Measurements from ENCODE around the gene COL6A3. TPM values are rescaled to one million over a fixed set of nuclear protein-coding genes. Genes with fewer than 3 reads are reported as not detected.

The COL6A3 gene, protein sequence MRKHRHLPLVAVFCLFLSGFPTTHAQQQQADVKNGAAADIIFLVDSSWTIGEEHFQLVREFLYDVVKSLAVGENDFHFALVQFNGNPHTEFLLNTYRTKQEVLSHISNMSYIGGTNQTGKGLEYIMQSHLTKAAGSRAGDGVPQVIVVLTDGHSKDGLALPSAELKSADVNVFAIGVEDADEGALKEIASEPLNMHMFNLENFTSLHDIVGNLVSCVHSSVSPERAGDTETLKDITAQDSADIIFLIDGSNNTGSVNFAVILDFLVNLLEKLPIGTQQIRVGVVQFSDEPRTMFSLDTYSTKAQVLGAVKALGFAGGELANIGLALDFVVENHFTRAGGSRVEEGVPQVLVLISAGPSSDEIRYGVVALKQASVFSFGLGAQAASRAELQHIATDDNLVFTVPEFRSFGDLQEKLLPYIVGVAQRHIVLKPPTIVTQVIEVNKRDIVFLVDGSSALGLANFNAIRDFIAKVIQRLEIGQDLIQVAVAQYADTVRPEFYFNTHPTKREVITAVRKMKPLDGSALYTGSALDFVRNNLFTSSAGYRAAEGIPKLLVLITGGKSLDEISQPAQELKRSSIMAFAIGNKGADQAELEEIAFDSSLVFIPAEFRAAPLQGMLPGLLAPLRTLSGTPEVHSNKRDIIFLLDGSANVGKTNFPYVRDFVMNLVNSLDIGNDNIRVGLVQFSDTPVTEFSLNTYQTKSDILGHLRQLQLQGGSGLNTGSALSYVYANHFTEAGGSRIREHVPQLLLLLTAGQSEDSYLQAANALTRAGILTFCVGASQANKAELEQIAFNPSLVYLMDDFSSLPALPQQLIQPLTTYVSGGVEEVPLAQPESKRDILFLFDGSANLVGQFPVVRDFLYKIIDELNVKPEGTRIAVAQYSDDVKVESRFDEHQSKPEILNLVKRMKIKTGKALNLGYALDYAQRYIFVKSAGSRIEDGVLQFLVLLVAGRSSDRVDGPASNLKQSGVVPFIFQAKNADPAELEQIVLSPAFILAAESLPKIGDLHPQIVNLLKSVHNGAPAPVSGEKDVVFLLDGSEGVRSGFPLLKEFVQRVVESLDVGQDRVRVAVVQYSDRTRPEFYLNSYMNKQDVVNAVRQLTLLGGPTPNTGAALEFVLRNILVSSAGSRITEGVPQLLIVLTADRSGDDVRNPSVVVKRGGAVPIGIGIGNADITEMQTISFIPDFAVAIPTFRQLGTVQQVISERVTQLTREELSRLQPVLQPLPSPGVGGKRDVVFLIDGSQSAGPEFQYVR (N-terminal part only)
- 27.6 and 28.7 TPM in 2 replicates for total RNA-seq

- no peaks in the 10 kb centered on the region for H3K36me3 Mint-ChIP-seq (ENCODE audit: low read depth)
- intact Hi-C loops (cut with micrococcal nuclease), result no loop called here
- H3K27me3 Mint-ChIP-seq, result peaks cover 1% of the 10 kb centered on the region
- no peaks in the 10 kb centered on the region for H3K9me3 Mint-ChIP-seq
- peaks cover 3% of the 10 kb centered on the region for H3K4me1 Mint-ChIP-seq
- no peak within 1 kb of the TSS for H3K4me3 Mint-ChIP-seq
- DNase-seq, result no peak
- H3K27ac Mint-ChIP-seq, result no peak within 1 kb of the TSS
These were observed at the start of gene COL6A3 for GRCh38 chr2:237413777-237414661. Gene COL6A3, minus strand, starts transcription at chr2:237414164. Its CDS starts 17,347 bp downstream, at chr2:237396817.

GRCh38 chr2:237459741-237460174 is 45.8 kb upstream of the COL6A3 start:
- no peak for DNase-seq
- Mint-ChIP-seq H3K9me3 (peaks cover 25% of the 10 kb centered on the region), H3K4me1 (peaks cover 29% of the 10 kb centered on the region), H3K27ac (no peak overlapping the region), H3K27me3 (peaks cover 1% of the 10 kb centered on the region), H3K36me3 (ENCODE audit: low read depth) (no peaks in the 10 kb centered on the region), H3K4me3 (no peak overlapping the region)
- intact Hi-C loops (cut with micrococcal nuclease), result loop anchor here (2.0 to 5.0 kb wide), 3 partner anchors 15 to 37 kb away; no protein-coding TSS in a partner anchor

DNA sequence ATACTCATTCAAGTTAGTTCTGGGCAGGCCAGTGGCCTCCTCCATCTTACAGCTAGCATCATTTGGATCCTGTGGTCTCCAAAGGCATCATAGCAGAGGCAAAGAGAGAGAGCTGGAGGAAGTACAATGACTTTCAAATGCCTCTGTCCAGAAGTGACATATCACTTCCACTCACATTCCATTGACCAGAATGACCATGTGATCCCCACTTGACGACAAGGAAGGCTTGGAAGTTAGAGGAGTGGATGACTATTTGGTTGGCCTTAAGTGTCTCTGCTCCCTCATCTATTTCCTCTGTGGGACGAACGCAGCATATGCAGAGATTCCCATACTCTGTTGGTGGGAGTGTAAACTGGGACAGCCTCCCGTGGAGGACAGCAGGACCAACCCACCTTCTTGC is 45.3 kb upstream of the COL6A3 start:
- H3K27ac Mint-ChIP-seq, result no peak overlapping the region
- peaks cover 28% of the 10 kb centered on the region for H3K9me3 Mint-ChIP-seq
- intact Hi-C loops (cut with micrococcal nuclease), result loop anchor here (2.0 to 5.0 kb wide), 3 partner anchors 16 to 37 kb away; no protein-coding TSS in a partner anchor
- DNase-seq, result no peak
- H3K4me1 Mint-ChIP-seq, result peaks cover 29% of the 10 kb centered on the region
- H3K36me3 Mint-ChIP-seq (ENCODE audit: low read depth), result no peaks in the 10 kb centered on the region
- no peak overlapping the region for H3K4me3 Mint-ChIP-seq
- no peaks in the 10 kb centered on the region for H3K27me3 Mint-ChIP-seq

GRCh38 chr2:237458519-237458918 is 44.6 kb upstream of the COL6A3 start:
- DNase-seq, result no peak
- Mint-ChIP-seq H3K9me3 (peaks cover 30% of the 10 kb centered on the region), H3K27me3 (no peaks in the 10 kb centered on the region), H3K27ac (peak overlapping the region; percentile 80), H3K4me3 (peak overlapping the region; percentile 28), H3K4me1 (peaks cover 29% of the 10 kb centered on the region), H3K36me3 (ENCODE audit: low read depth) (no peaks in the 10 kb centered on the region)
- intact Hi-C loops (cut with micrococcal nuclease), result loop anchor here (2.0 to 5.0 kb wide), 3 partner anchors 16 to 36 kb away; no protein-coding TSS in a partner anchor

DNA sequence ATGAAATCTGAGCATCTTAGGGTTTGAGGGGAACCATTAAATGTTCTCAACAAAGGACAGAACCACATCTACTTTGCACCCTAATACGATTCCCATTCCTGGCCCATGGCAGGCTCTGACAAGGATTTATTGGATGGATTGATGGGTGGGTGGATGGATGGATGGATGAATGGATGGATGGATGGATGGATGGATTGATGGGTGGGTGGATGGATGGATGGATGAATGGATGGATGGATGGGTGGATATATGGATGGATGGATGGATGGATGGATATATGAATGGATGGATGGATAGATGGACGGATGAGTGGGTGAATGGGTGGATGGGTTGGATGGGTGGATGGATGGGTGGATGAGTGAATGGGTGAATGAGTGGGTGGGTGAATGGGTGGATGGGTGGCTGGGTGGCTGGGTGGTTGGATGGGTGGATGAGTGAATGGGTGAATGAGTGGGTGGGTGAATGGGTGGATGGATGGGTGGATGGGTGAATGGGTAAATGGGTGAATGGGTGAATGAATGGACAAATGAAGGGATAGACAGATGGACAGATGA is 43.5 kb upstream of the COL6A3 start:
- no peak overlapping the region for H3K4me3 Mint-ChIP-seq
- DNase-seq, result no peak
- H3K4me1 Mint-ChIP-seq, result peaks cover 29% of the 10 kb centered on the region
- intact Hi-C loops (cut with micrococcal nuclease), result loop anchor here (5.0 kb wide), 1 partner anchor 35 kb away; no protein-coding TSS in a partner anchor
- peaks cover 30% of the 10 kb centered on the region for H3K9me3 Mint-ChIP-seq
- no peaks in the 10 kb centered on the region for H3K27me3 Mint-ChIP-seq
- H3K27ac Mint-ChIP-seq, result peak overlapping the region; percentile 61
- H3K36me3 Mint-ChIP-seq (ENCODE audit: low read depth), result no peaks in the 10 kb centered on the region

- peaks cover 30% of the 10 kb centered on the region for H3K9me3 Mint-ChIP-seq
- H3K4me1 Mint-ChIP-seq, result peaks cover 29% of the 10 kb centered on the region
- H3K27ac Mint-ChIP-seq, result no peak overlapping the region
- intact Hi-C loops (cut with micrococcal nuclease), result loop anchor here (5.0 kb wide), 1 partner anchor 34 kb away; no protein-coding TSS in a partner anchor
- H3K36me3 Mint-ChIP-seq (ENCODE audit: low read depth), result no peaks in the 10 kb centered on the region
- no peak for DNase-seq
- no peak overlapping the region for H3K4me3 Mint-ChIP-seq
- H3K27me3 Mint-ChIP-seq, result no peaks in the 10 kb centered on the region
These were observed 42.4 kb upstream of the COL6A3 start for GRCh38 chr2:237456200-237456843.

DNA sequence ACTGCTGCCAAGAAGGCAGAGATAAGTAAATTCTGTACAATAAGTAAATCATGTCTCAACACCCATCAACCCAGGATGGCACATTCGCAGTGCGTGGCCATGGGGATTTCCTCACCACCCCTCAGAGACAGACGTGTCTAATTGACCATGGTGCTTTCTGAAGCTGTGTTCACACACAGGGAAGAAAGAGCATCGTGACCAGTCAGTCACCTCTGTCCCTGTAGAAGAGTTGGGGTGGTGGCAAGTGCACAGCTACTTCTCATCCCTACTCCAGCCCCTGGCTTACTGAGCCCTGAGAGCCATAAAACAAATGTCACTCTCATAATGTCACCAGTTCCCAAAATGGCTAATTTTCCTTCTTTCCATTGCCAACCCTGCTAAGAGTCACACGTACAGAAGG is 41.8 kb upstream of the COL6A3 start:
- intact Hi-C loops (cut with micrococcal nuclease), result loop anchor here (5.0 kb wide), 1 partner anchor 33 kb away; no protein-coding TSS in a partner anchor
- no peaks in the 10 kb centered on the region for H3K36me3 Mint-ChIP-seq (ENCODE audit: low read depth)

DNA sequence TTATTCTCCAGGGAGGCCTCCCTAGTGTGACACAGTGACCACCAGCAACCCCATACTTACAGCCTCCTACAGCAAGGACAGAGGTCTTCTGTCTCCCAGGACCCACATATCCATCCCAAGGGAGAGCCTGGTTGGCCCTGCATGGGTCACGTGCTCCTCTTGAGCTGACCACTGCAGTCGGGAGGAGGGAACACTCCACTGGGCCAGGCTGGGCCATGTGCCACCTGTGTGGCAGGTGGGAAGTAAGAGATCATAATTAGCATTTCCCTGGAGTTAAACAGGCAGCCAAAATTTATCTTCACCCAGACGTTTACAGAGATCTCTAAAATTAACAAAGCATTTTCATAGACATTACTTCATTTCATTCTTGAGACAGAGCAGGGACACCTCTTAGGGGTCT is 39.7 kb upstream of the COL6A3 start:
- peaks cover 28% of the 10 kb centered on the region for H3K4me1 Mint-ChIP-seq
- intact Hi-C loops (cut with micrococcal nuclease), result no loop called here
- no peak overlapping the region for H3K27ac Mint-ChIP-seq
- no peak overlapping the region for H3K4me3 Mint-ChIP-seq
- H3K27me3 Mint-ChIP-seq, result no peaks in the 10 kb centered on the region
- H3K36me3 Mint-ChIP-seq (ENCODE audit: low read depth), result no peaks in the 10 kb centered on the region
- DNase-seq, result no peak
- H3K9me3 Mint-ChIP-seq, result peaks cover 29% of the 10 kb centered on the region

More for the DNA sequence above, 41.8 kb upstream of the COL6A3 start:
- Mint-ChIP-seq H3K4me3 (no peak overlapping the region), H3K27ac (no peak overlapping the region), H3K9me3 (peaks cover 30% of the 10 kb centered on the region), H3K4me1 (peaks cover 29% of the 10 kb centered on the region), H3K27me3 (no peaks in the 10 kb centered on the region)
- no peak for DNase-seq

DNA sequence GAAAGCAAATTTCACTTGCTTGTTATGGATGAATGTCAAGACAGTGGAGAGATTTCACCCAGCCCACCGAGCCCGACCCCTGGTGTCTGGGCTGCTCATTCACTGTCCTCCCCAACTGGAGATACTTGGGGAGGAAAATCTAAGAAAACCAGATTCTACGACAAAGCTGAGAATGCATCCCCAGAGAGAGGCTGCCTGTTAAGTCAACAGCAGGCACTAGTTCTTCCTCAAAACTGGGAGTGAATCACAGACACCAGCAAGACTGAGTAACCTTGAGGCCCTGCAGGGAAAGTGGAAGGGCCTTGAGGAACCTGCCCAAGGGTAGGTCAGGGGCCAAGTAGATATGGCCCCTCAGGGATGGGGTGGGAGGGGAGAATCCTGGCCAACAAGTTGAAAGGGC is 38.9 kb upstream of the COL6A3 start:
- DNase-seq, result no peak
- Mint-ChIP-seq H3K4me1 (peaks cover 20% of the 10 kb centered on the region), H3K36me3 (ENCODE audit: low read depth) (no peaks in the 10 kb centered on the region), H3K9me3 (peaks cover 23% of the 10 kb centered on the region), H3K4me3 (no peak overlapping the region), H3K27ac (no peak overlapping the region), H3K27me3 (no peaks in the 10 kb centered on the region)
- intact Hi-C loops (cut with micrococcal nuclease), result no loop called here

DNA sequence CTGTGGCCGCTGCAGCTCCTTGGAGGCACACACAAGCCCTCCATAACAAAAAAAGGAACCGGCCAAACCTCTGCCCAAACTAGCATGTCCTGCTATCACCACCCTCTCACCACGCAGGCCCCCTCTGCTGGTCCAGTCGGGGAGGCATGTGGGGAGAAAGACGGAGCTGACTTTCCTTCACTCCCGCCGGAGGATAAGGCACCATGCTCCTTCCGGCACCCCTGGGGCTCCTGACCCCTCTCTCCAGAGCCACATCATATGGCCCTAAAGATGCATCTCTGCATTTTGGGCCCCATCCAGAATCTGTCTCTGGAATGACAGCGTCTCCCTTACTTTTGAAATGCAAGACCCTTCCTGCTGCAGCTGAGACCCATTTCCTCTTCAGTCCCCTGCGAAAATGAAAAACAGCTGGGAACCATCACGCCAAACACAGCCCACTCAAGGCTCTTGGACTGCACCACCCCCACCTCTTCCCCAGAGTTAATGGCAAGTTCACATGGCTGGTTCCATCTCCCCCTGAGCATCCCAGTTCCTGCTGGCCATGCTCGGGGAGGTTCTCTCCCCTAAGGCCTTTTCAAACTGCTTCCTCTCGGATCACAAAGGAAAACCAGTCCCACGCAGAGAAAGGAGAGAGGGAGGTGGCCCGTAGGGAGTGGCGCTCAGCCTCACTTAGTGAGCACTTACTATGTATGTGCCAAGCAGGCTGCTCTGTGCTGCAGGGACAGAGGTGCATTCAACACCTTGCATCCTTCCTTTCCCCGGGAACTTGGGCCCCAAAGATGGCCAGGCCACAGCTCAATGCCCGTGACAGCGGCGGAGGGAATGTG is 37.9 kb upstream of the COL6A3 start:
- intact Hi-C loops (cut with micrococcal nuclease), result no loop called here
- H3K4me1 Mint-ChIP-seq, result peaks cover 12% of the 10 kb centered on the region
- no peaks in the 10 kb centered on the region for H3K36me3 Mint-ChIP-seq (ENCODE audit: low read depth)
- DNase-seq, result no peak
- no peak overlapping the region for H3K4me3 Mint-ChIP-seq
- no peaks in the 10 kb centered on the region for H3K27me3 Mint-ChIP-seq
- H3K27ac Mint-ChIP-seq, result no peak overlapping the region
- peaks cover 14% of the 10 kb centered on the region for H3K9me3 Mint-ChIP-seq

DNA sequence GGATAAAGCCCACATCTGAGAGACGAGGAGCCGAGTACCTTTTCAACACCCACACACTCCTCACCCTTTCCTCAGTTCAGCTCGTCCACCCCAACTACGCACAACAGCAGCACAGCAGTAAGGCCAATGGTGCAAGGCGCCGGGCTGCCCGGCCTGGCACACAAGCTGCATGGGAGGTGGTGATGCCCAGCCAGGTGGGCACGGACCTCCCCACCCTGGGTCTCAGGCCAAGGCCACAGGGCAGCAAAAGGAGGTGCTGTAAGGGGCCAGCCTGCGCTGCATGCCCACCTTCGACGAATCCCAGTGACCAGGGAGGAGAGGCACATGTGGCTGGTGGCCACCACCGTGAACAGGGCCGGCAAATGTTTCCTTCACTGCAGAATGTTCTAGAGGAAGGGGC is 36.6 kb upstream of the COL6A3 start:
- intact Hi-C loops (cut with micrococcal nuclease), result no loop called here
- Mint-ChIP-seq H3K9me3 (peaks cover 9% of the 10 kb centered on the region), H3K4me1 (peaks cover 8% of the 10 kb centered on the region), H3K27me3 (no peaks in the 10 kb centered on the region), H3K36me3 (ENCODE audit: low read depth) (no peaks in the 10 kb centered on the region), H3K27ac (no peak overlapping the region), H3K4me3 (no peak overlapping the region)
- DNase-seq, result no peak
